K562 (cell line): Measurements from ENCODE around the gene CNOT6L. TPM values are rescaled to one million over a fixed set of nuclear protein-coding genes. Genes with fewer than 3 reads are reported as not detected.

Source experiments
- CC2D1A ChIP-seq: fragments of 450-650 bp; IDR thresholded peaks from 2 replicates; pipeline ENCODE4 v1.6.1; 2017; ENCODE audit warnings: mild to moderate bottlenecking
- DIDO1 ChIP-seq: fragments of 450-650 bp; IDR thresholded peaks from 2 replicates; pipeline ENCODE4 v1.6.1; 2016; ENCODE audit warnings: low read depth, missing biosample characterization, missing genetic modification characterization
- MBD2 ChIP-seq: sonication (generic); IDR thresholded peaks from 2 replicates; pipeline ENCODE4 v1.6.1; 2016; ENCODE audit warnings: low read depth, borderline replicate concordance
- SIN3A ChIP-seq, 2 experiments: fragments of 150-350 bp in 1 of 2; IDR thresholded peaks; 2 replicates each; pipeline ENCODE4 v1.6.1; 2011 to 2016; ENCODE audit warnings: borderline replicate concordance in 2 of 2, low read depth in 2 of 2, low read length in 2 of 2, mild to moderate bottlenecking in 2 of 2, moderate library complexity in 2 of 2; ENCODE audit not compliant: control insufficient read depth in 1 of 2
- SIN3B ChIP-seq: fragments of 450-650 bp; IDR thresholded peaks from 2 replicates; pipeline ENCODE4 v1.6.1; 2017; ENCODE audit warnings: low read depth, mild to moderate bottlenecking, moderate library complexity
- SOX6 ChIP-seq: fragments of 450-650 bp; IDR thresholded peaks from 2 replicates; pipeline ENCODE4 v1.6.1; 2014; ENCODE audit warnings: mild to moderate bottlenecking
- STAT5A ChIP-seq: IDR thresholded peaks from 2 replicates; pipeline ENCODE4 v1.6.1; 2012; ENCODE audit warnings: low read length, inconsistent platforms, borderline replicate concordance
- SUPT5H ChIP-seq: fragments of 450-650 bp; IDR thresholded peaks from 2 replicates; pipeline ENCODE4 v1.6.1; 2016
- TBP ChIP-seq: optimal IDR thresholded peaks from 2 replicates; pipeline ENCODE3; 2011; ENCODE audit warnings: low read depth, low read length, improper control_type of control experiment
- THAP7 ChIP-seq: fragments of 250-450 bp; sonication (Bioruptor Pico); IDR thresholded peaks from 2 replicates; pipeline ENCODE4 v1.5.0; 2021
- TOE1 ChIP-seq, 2 experiments: fragments of 450-650 bp in 1 of 2; sonication (generic) in 1 of 2; formaldehyde crosslinking in 1 of 2; IDR thresholded peaks; 2 replicates each; pipeline versions ENCODE4 v1.7.1 to v1.8.0; 2016 to 2022; ENCODE audit warnings: borderline replicate concordance in 2 of 2, mild to moderate bottlenecking in 2 of 2, antibody characterized with exemption in 1 of 2, inconsistent platforms in 1 of 2, low read depth in 1 of 2, missing genetic modification reagents in 1 of 2, moderate library complexity in 1 of 2
- XRCC5 ChIP-seq: fragments of 200-400 bp; formaldehyde crosslinking; IDR thresholded peaks from 2 replicates; pipeline ENCODE4 v1.6.1; 2017; ENCODE audit warnings: low read depth, mild to moderate bottlenecking, low read length
- ZBTB40 ChIP-seq, 2 experiments: fragments of 450-650 bp in 1 of 2; sonication (generic) in 1 of 2; formaldehyde crosslinking in 1 of 2; IDR thresholded peaks; 2 replicates each; pipeline versions ENCODE4 v1.7.1 to v1.9.0; 2016 to 2022; ENCODE audit warnings: inconsistent platforms in 1 of 2, mild to moderate bottlenecking in 1 of 2, missing genetic modification reagents in 1 of 2
- ZNF75A ChIP-seq: fragments of 450-650 bp; formaldehyde crosslinking; IDR thresholded peaks from 2 replicates; pipeline ENCODE4 v1.4.0; 2020; ENCODE audit warnings: mild to moderate bottlenecking
- ZNF766 ChIP-seq: fragments of 200-800 bp; sonication (Bioruptor generic); conservative IDR thresholded peaks from 2 replicates; pipeline ENCODE4 v1.6.1; 2016; ENCODE audit warnings: missing genetic modification characterization, missing compliant biosample characterization
- polyA plus RNA-seq, 8 experiments: library from polyadenylated mRNA; depleted of rRNA in 4 of 8; stranded (reverse) in 5 of 8; unstranded in 3 of 8; fragments of >200 nt; fragmentation: Nextera tagmentation in 2 of 8; fragmentation: Illumina TruSeq in 1 of 8; extraction: Ambion mirVana in 2 of 8; extraction: Trizol in 1 of 8; gene quantifications; 2 replicates each; pipeline versions ENCODE4 v1.2.1 to v1.2.3, GENCODE V29; 2011 to 2014; ENCODE audit warnings: inconsistent platforms in 1 of 8, missing spikeins in 1 of 8
- total RNA-seq, 7 experiments: library from RNA; depleted of rRNA in 6 of 7; stranded (reverse); fragments of >200 nt in 6 of 7; fragmentation: Illumina TruSeq in 2 of 7; extraction: Trizol in 2 of 7; gene quantifications; 2 replicates each; pipeline versions ENCODE4 v1.2.1 to v1.2.3, GENCODE V29; 2011 to 2021; ENCODE audit warnings: low replicate concordance in 1 of 7
- TF ChIP-seq, protein P1 (sequence below): conservative IDR thresholded peaks from 2 replicates; pipeline ENCODE4 v1.6.1; 2011; ENCODE audit warnings: low read depth, mild to moderate bottlenecking, low read length; ENCODE audit not compliant: control insufficient read depth

The CNOT6L gene
- total and polyA plus RNA-seq, 9 of the 15 experiments (the other 6 are each of a cell fraction or from before 2014, with no cell fraction given), result 3.7 to 27.9 (median 6.5) TPM

- TF ChIP-seq, protein P1, sequence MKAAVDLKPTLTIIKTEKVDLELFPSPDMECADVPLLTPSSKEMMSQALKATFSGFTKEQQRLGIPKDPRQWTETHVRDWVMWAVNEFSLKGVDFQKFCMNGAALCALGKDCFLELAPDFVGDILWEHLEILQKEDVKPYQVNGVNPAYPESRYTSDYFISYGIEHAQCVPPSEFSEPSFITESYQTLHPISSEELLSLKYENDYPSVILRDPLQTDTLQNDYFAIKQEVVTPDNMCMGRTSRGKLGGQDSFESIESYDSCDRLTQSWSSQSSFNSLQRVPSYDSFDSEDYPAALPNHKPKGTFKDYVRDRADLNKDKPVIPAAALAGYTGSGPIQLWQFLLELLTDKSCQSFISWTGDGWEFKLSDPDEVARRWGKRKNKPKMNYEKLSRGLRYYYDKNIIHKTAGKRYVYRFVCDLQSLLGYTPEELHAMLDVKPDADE, result 0 out of 2 replicates have a peak, but pooled peaks have one; percentile 40
- TF ChIP-seq SIN3B (peak; percentile 96), ZBTB40 (IDR thresholded peaks at IDR 0.05) (peak; percentile 98), ZBTB40 (CRISPR knock-in tag; IDR thresholded peaks at IDR 0.05) (no peak), XRCC5 (peak; percentile 95), STAT5A (peak; percentile 61; the same call in 1 of the 2 replicates), ZNF766 (CRISPR knock-in tag) (peak; percentile 74; the same call in 1 of the 2 replicates), DIDO1 (tag) (peak; percentile 96), MBD2 (peak; percentile 52; the same call in 1 of the 2 replicates), ZNF75A (CRISPR knock-in tag) (no peak), TOE1 (IDR thresholded peaks at IDR 0.05; ENCODE audit: borderline replicate concordance) (peak; percentile 76), TOE1 (CRISPR knock-in tag; IDR thresholded peaks at IDR 0.05; ENCODE audit: borderline replicate concordance, low read depth) (no peak), CC2D1A (peak; percentile 45; the same call in 1 of the 2 replicates), TBP (peak; percentile 97), SOX6 (peak; percentile 77), SIN3A (IDR thresholded peaks at IDR 0.05; ENCODE audit: borderline replicate concordance in 2 of 2, control insufficient read depth in 1 of 2, low read depth in 2 of 2, low read length in 2 of 2) (peak; percentile 84 to 92; a peak in 3 of 4 replicates), SUPT5H (peak; percentile 92), THAP7 (CRISPR knock-in tag) (no peak)
These were observed 43.5 kb upstream of the CNOT6L start, which contains the start of gene MRPL1 (continued) for GRCh38 chr4:77862478-77863216.
